Measurements from ENCODE around the gene MLKL. TPM values are rescaled to one million over a fixed set of nuclear protein-coding genes. Genes with fewer than 3 reads are reported as not detected.
A peak's percentile ranks its signal among the peaks of the same experiment; 100 is the strongest.

Gene MLKL
- total and polyA plus RNA-seq, 2 of the 13 experiments (the other 11 are each of a cell fraction or from before 2014, with no cell fraction given), result 6.4 to 10.7 TPM

DNA sequence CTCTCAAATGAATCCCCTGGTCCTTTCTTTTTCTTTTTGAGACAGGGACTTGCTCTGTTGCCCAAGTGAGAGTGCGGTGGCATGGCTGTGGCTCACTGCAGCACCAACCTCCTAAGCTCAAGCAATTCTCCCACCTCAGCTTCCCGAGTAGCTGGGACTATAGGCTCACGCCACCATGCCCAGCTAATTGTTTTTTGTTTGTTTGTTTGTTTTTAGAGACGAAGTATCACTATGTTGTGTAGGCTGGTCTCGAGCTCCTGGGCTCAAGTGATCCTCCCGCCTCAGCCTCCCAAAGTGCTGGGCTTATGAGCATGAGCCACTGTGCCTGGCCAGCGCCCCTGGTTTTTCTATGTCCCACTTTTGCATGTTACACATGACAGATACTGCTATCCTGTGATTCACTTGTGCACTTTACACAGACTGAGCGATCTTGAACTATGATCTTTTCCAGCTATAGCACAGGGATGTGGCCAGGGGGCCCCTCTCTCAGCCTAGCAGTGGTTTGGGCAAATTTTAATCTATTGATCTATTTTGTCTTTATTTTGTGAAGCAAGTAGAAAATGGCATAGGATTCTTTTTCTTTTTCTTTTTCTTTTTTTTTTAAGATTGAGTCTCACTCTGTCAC is 31.3 kb upstream of the MLKL start (continued):
- TF ChIP-seq ATM (IDR thresholded peaks at IDR 0.05; ENCODE audit: borderline replicate concordance) (no peak), NPAS2 (CRISPR knock-in tag; IDR thresholded peaks at IDR 0.05; ENCODE audit: borderline replicate concordance) (no peak), HOXD1 (CRISPR knock-in tag; IDR thresholded peaks at IDR 0.05) (no peak), ZSCAN20 (CRISPR knock-in tag; IDR thresholded peaks at IDR 0.05; ENCODE audit: borderline replicate concordance) (no peak), ZNF724P (CRISPR knock-in tag; IDR thresholded peaks at IDR 0.05; ENCODE audit: borderline replicate concordance) (no peak), MAF1 (CRISPR knock-in tag; IDR thresholded peaks at IDR 0.05; ENCODE audit: borderline replicate concordance) (no peak), ZMYM3 (CRISPR knock-in tag; IDR thresholded peaks at IDR 0.05) (peak; percentile 33; the same call in 1 of the 2 replicates), GATAD2A (CRISPR knock-in tag; IDR thresholded peaks at IDR 0.05) (peak; percentile 54; the same call in 1 of the 2 replicates), HNRNPH1 (optimal IDR thresholded peaks at IDR 0.05; ENCODE audit: low read depth, low read length) (no peak), STAT5B (CRISPR knock-in tag; IDR thresholded peaks at IDR 0.05) (no peak), KMT2B (CRISPR knock-in tag; IDR thresholded peaks at IDR 0.05) (no peak), SMARCE1 (IDR thresholded peaks at IDR 0.05; ENCODE audit: borderline replicate concordance) (no peak), ZBTB20 (CRISPR knock-in tag; IDR thresholded peaks at IDR 0.05; ENCODE audit: borderline replicate concordance, low read depth) (peak; percentile 50; the same call in 1 of the 2 replicates), RARA (CRISPR knock-in tag; IDR thresholded peaks at IDR 0.05) (0 out of 2 replicates have a peak, but pooled peaks have one; percentile 39), NFKB2 (CRISPR knock-in tag; IDR thresholded peaks at IDR 0.05; ENCODE audit: borderline replicate concordance) (no peak), KDM6A (CRISPR knock-in tag; IDR thresholded peaks at IDR 0.05; ENCODE audit: low read depth) (0 out of 2 replicates have a peak, but pooled peaks have one; percentile 59), GFI1 (CRISPR knock-in tag; IDR thresholded peaks at IDR 0.05; ENCODE audit: borderline replicate concordance) (no peak), ZNF660 (CRISPR knock-in tag; IDR thresholded peaks at IDR 0.05; ENCODE audit: borderline replicate concordance, low read depth) (no peak), FOXK2 (IDR thresholded peaks at IDR 0.05) (no peak)
- TF ChIP-seq, protein P1, sequence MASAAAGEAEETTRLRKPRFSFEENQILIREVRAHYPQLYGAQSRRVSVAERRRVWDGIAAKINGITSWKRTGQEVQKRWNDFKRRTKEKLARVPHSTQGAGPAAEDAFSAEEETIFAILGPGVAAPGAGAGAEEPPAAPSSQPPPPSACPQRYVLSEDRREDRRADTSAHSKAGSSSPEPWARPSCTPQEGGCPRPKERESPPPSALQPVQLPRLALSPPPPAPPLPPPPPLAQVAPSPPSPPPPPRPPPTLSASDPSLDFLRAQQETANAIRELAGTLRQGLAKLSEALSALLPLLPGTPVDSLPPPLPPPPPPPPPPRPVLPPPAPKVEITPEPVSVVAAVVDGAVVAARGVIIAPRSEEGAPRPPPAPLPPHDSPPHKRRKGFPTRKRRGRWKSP (CRISPR knock-in tag; IDR thresholded peaks at IDR 0.05), result no peak
- TF ChIP-seq, protein P2, sequence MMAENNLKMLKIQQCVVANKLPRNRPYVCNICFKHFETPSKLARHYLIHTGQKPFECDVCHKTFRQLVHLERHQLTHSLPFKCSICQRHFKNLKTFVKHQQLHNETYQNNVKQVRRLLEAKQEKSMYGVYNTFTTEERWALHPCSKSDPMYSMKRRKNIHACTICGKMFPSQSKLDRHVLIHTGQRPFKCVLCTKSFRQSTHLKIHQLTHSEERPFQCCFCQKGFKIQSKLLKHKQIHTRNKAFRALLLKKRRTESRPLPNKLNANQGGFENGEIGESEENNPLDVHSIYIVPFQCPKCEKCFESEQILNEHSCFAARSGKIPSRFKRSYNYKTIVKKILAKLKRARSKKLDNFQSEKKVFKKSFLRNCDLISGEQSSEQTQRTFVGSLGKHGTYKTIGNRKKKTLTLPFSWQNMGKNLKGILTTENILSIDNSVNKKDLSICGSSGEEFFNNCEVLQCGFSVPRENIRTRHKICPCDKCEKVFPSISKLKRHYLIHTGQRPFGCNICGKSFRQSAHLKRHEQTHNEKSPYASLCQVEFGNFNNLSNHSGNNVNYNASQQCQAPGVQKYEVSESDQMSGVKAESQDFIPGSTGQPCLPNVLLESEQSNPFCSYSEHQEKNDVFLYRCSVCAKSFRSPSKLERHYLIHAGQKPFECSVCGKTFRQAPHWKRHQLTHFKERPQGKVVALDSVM (CRISPR knock-in tag; IDR thresholded peaks at IDR 0.05), result no peak
- TF ChIP-seq, protein P3, sequence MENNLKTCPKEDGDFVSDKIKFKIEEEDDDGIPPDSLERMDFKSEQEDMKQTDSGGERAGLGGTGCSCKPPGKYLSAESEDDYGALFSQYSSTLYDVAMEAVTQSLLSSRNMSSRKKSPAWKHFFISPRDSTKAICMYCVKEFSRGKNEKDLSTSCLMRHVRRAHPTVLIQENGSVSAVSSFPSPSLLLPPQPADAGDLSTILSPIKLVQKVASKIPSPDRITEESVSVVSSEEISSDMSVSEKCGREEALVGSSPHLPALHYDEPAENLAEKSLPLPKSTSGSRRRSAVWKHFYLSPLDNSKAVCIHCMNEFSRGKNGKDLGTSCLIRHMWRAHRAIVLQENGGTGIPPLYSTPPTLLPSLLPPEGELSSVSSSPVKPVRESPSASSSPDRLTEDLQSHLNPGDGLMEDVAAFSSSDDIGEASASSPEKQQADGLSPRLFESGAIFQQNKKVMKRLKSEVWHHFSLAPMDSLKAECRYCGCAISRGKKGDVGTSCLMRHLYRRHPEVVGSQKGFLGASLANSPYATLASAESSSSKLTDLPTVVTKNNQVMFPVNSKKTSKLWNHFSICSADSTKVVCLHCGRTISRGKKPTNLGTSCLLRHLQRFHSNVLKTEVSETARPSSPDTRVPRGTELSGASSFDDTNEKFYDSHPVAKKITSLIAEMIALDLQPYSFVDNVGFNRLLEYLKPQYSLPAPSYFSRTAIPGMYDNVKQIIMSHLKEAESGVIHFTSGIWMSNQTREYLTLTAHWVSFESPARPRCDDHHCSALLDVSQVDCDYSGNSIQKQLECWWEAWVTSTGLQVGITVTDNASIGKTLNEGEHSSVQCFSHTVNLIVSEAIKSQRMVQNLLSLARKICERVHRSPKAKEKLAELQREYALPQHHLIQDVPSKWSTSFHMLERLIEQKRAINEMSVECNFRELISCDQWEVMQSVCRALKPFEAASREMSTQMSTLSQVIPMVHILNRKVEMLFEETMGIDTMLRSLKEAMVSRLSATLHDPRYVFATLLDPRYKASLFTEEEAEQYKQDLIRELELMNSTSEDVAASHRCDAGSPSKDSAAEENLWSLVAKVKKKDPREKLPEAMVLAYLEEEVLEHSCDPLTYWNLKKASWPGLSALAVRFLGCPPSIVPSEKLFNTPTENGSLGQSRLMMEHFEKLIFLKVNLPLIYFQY (CRISPR knock-in tag; IDR thresholded peaks at IDR 0.05; ENCODE audit: borderline replicate concordance), result no peak
- TF ChIP-seq, protein P4, sequence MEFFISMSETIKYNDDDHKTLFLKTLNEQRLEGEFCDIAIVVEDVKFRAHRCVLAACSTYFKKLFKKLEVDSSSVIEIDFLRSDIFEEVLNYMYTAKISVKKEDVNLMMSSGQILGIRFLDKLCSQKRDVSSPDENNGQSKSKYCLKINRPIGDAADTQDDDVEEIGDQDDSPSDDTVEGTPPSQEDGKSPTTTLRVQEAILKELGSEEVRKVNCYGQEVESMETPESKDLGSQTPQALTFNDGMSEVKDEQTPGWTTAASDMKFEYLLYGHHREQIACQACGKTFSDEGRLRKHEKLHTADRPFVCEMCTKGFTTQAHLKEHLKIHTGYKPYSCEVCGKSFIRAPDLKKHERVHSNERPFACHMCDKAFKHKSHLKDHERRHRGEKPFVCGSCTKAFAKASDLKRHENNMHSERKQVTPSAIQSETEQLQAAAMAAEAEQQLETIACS (CRISPR knock-in tag; IDR thresholded peaks at IDR 0.05), result no peak

Data from HepG2 (cell line).